Right lung (tissue), 5 donors: ENCODE results near the gene SLC25A38. TPM values are rescaled to one million over a fixed set of nuclear protein-coding genes. Genes with fewer than 3 reads are reported as not detected.
A peak's percentile ranks its signal among the peaks of the same experiment; 100 is the strongest.
"Not testable (repeated sequence)": the region's sequence is repeated elsewhere in the genome, so short reads cannot be mapped to it uniquely, and the experiment has no call there.

Experiments
- DNase-seq, 2 donors: peaks; one replicate each; pipeline ENCODE4 v3.0.0-alpha.2; 2013
- polyA plus RNA-seq, 5 donors: library from polyadenylated mRNA; unstranded; fragments of 120-200 nt; gene quantifications; one replicate each; pipeline versions ENCODE4 v1.2.1 to v1.2.3, GENCODE V29; 2013; ENCODE audit warnings: inconsistent platforms in 1 of 5, low replicate concordance in 1 of 5; ENCODE audit not compliant: insufficient read length in 5 of 5, insufficient read depth in 1 of 5

SLC25A38 gene
- polyA plus RNA-seq, 5 donors: 35.7 to 44.0 (median 38.8) TPM

GRCh38 chr3:39406368-39407258 lies 23.4 kb downstream of the SLC25A38 start, which contains the start of gene RPSA:
TSS of gene RPSA (plus strand) at chr3:39406720. CDS start at chr3:39407654, 934 bp downstream.
- peak; percentile 92 to 95 for DNase-seq

GRCh38 chr3:39407259-39407629 lies 24.1 kb downstream of the SLC25A38 start:
- DNase-seq: no peak

GRCh38 chr3:39407773-39408492 lies 24.8 kb downstream of the SLC25A38 start:
- no peak for DNase-seq

GRCh38 chr3:39408493-39409372 lies 25.6 kb downstream of the SLC25A38 start:
- no peak for DNase-seq

- no peak for DNase-seq
These were observed 26.5 kb downstream of the SLC25A38 start for GRCh38 chr3:39409514-39410136.

GRCh38 chr3:39410893-39411292 lies 27.7 kb downstream of the SLC25A38 start:
- DNase-seq: no peak

GRCh38 chr3:39412668-39413260 lies 29.6 kb downstream of the SLC25A38 start:
- no peak for DNase-seq

- DNase-seq: no peak
These were observed 30.7 kb downstream of the SLC25A38 start for GRCh38 chr3:39413691-39414420.

GRCh38 chr3:39414421-39414907 lies 31.3 kb downstream of the SLC25A38 start:
- DNase-seq: no peak

GRCh38 chr3:39415302-39415701 lies 32.1 kb downstream of the SLC25A38 start:
- DNase-seq: not testable (repeated sequence)

GRCh38 chr3:39415983-39416382 lies 32.8 kb downstream of the SLC25A38 start:
- no peak for DNase-seq

GRCh38 chr3:39416998-39417397 lies 33.8 kb downstream of the SLC25A38 start:
- DNase-seq: not testable (repeated sequence)

- not testable (repeated sequence) for DNase-seq
These were observed 35.5 kb downstream of the SLC25A38 start for GRCh38 chr3:39418556-39419225.

GRCh38 chr3:39419742-39420315 lies 36.7 kb downstream of the SLC25A38 start:
- DNase-seq: peak; percentile 23 to 24

- no peak for DNase-seq
These were observed 37.4 kb downstream of the SLC25A38 start for GRCh38 chr3:39420543-39420942.

GRCh38 chr3:39423436-39423970 lies 40.3 kb downstream of the SLC25A38 start:
- no peak for DNase-seq

GRCh38 chr3:39426312-39426711 lies 43.1 kb downstream of the SLC25A38 start:
- no peak for DNase-seq

GRCh38 chr3:39427506-39427905 lies 44.3 kb downstream of the SLC25A38 start:
- no peak for DNase-seq

- no peak for DNase-seq
These were observed 45.6 kb downstream of the SLC25A38 start for GRCh38 chr3:39428745-39429201.
